Mucosa of stomach (tissue), 1 donor: ENCODE measurements around the gene CACTIN.
"Not testable (repeated sequence)": the region's sequence is repeated elsewhere in the genome, so short reads cannot be mapped to it uniquely, and the experiment has no call there.

Experiments
- H3K27me3 ChIP-seq: one replicate; pipeline ENCODE4 v1.7.0; 2013; ENCODE audit warnings: mild to moderate bottlenecking, low read length; ENCODE audit not compliant: control insufficient read depth, insufficient read depth
- H3K36me3 ChIP-seq: one replicate; pipeline ENCODE4 v1.7.0; 2013; ENCODE audit warnings: low read length; ENCODE audit not compliant: control insufficient read depth, insufficient read depth
- H3K4me1 ChIP-seq: one replicate; pipeline ENCODE4 v1.7.0; 2013; ENCODE audit warnings: mild to moderate bottlenecking, low read length; ENCODE audit not compliant: control insufficient read depth, insufficient read depth
- H3K4me3 ChIP-seq: one replicate; pipeline ENCODE4 v1.7.0; 2013; ENCODE audit warnings: low read length
- H3K9ac ChIP-seq: one replicate; pipeline ENCODE4 v1.7.0; 2013; ENCODE audit warnings: mild to moderate bottlenecking, low read length, moderate library complexity
- H3K9me3 ChIP-seq: one replicate; pipeline ENCODE4 v1.7.0; 2013; ENCODE audit warnings: mild to moderate bottlenecking, low read length, moderate library complexity; ENCODE audit not compliant: control insufficient read depth
- donor health status: Pancreatic carcinoma.

CACTIN gene

GRCh38 chr19:3668331-3669081, 41.9 kb upstream of the CACTIN start:
- no peaks in the 10 kb centered on the region for H3K9me3 ChIP-seq
- peaks cover 5% of the 10 kb centered on the region for H3K36me3 ChIP-seq
- H3K4me3 ChIP-seq = no peak overlapping the region
- peaks cover 4% of the 10 kb centered on the region for H3K4me1 ChIP-seq
- no peaks in the 10 kb centered on the region for H3K27me3 ChIP-seq
- no peak overlapping the region for H3K9ac ChIP-seq

- Histone ChIP-seq H3K9ac (no peak overlapping the region), H3K36me3 (peaks cover 11% of the 10 kb centered on the region), H3K4me1 (peaks cover 4% of the 10 kb centered on the region), H3K27me3 (no peaks in the 10 kb centered on the region), H3K4me3 (no peak overlapping the region), H3K9me3 (no peaks in the 10 kb centered on the region)
These were observed 41.2 kb upstream of the CACTIN start for GRCh38 chr19:3667766-3668165.

- no peak overlapping the region for H3K9ac ChIP-seq
- H3K4me1 ChIP-seq = peaks cover 4% of the 10 kb centered on the region
- H3K9me3 ChIP-seq = no peaks in the 10 kb centered on the region
- H3K4me3 ChIP-seq = no peak overlapping the region
- H3K27me3 ChIP-seq = no peaks in the 10 kb centered on the region
- H3K36me3 ChIP-seq = peaks cover 11% of the 10 kb centered on the region
These were observed 40.5 kb upstream of the CACTIN start for GRCh38 chr19:3667037-3667638.

- not testable (repeated sequence) for H3K4me1 ChIP-seq, H3K4me3 ChIP-seq, H3K9me3 ChIP-seq, H3K9ac ChIP-seq, H3K27me3 ChIP-seq
- peaks cover 11% of the 10 kb centered on the region for H3K36me3 ChIP-seq
These were observed 39.9 kb upstream of the CACTIN start for GRCh38 chr19:3666545-3666856.

- Histone ChIP-seq H3K4me1 (no peaks in the 10 kb centered on the region), H3K4me3 (no peak overlapping the region), H3K36me3 (peaks cover 11% of the 10 kb centered on the region), H3K27me3 (no peaks in the 10 kb centered on the region), H3K9ac (peak overlapping the region; percentile 22), H3K9me3 (no peaks in the 10 kb centered on the region)
These were observed 39.3 kb upstream of the CACTIN start for GRCh38 chr19:3665681-3666544.

GRCh38 chr19:3664879-3665642, 38.5 kb upstream of the CACTIN start:
- Histone ChIP-seq H3K9me3 (no peaks in the 10 kb centered on the region), H3K27me3 (no peaks in the 10 kb centered on the region), H3K4me3 (no peak overlapping the region), H3K9ac (no peak overlapping the region), H3K36me3 (peaks cover 11% of the 10 kb centered on the region), H3K4me1 (no peaks in the 10 kb centered on the region)

- H3K9ac ChIP-seq = no peak overlapping the region
- no peaks in the 10 kb centered on the region for H3K4me1 ChIP-seq
- no peaks in the 10 kb centered on the region for H3K9me3 ChIP-seq
- no peaks in the 10 kb centered on the region for H3K27me3 ChIP-seq
- peaks cover 11% of the 10 kb centered on the region for H3K36me3 ChIP-seq
- no peak overlapping the region for H3K4me3 ChIP-seq
These were observed 37.2 kb upstream of the CACTIN start for GRCh38 chr19:3663838-3664237.

- Histone ChIP-seq H3K4me3 (no peak overlapping the region), H3K9me3 (no peaks in the 10 kb centered on the region), H3K4me1 (no peaks in the 10 kb centered on the region), H3K36me3 (peaks cover 17% of the 10 kb centered on the region), H3K27me3 (no peaks in the 10 kb centered on the region), H3K9ac (no peak overlapping the region)
These were observed 35.0 kb upstream of the CACTIN start for GRCh38 chr19:3661284-3662238.

- peaks cover 17% of the 10 kb centered on the region for H3K36me3 ChIP-seq
- no peaks in the 10 kb centered on the region for H3K9me3 ChIP-seq
- no peak overlapping the region for H3K4me3 ChIP-seq
- no peak overlapping the region for H3K9ac ChIP-seq
- H3K4me1 ChIP-seq = no peaks in the 10 kb centered on the region
- H3K27me3 ChIP-seq = no peaks in the 10 kb centered on the region
These were observed 34.1 kb upstream of the CACTIN start for GRCh38 chr19:3660493-3661219.

- H3K4me3 ChIP-seq = no peak overlapping the region
- H3K9ac ChIP-seq = no peak overlapping the region
- peaks cover 17% of the 10 kb centered on the region for H3K36me3 ChIP-seq
- H3K9me3 ChIP-seq = no peaks in the 10 kb centered on the region
- no peaks in the 10 kb centered on the region for H3K4me1 ChIP-seq
- H3K27me3 ChIP-seq = no peaks in the 10 kb centered on the region
These were observed 33.1 kb upstream of the CACTIN start for GRCh38 chr19:3659746-3660112.
